Neutrophil (primary cell): ENCODE results near the gene GEMIN2.
A peak's percentile ranks its signal among the peaks of the same experiment; 100 is the strongest.
"Not testable (repeated sequence)": the region's sequence is repeated elsewhere in the genome, so short reads cannot be mapped to it uniquely, and the experiment has no call there.

Experiments
- H3K27ac ChIP-seq: fragments of 200-600 bp; sonication (generic); 2 replicates; pipeline ENCODE4 v1.5.1; 2016; ENCODE audit warnings: mild to moderate bottlenecking, moderate library complexity
- H3K27me3 ChIP-seq: fragments of 200-600 bp; sonication (generic); 2 replicates; pipeline ENCODE4 v1.6.0; 2016; ENCODE audit warnings: mild to moderate bottlenecking
- H3K36me3 ChIP-seq: fragments of 200-600 bp; sonication (generic); 2 replicates; pipeline ENCODE4 v1.5.1; 2017
- H3K4me1 ChIP-seq, 2 experiments: fragments of 200-600 bp in 1 of 2; sonication (generic) in 1 of 2; 1 replicate in 1 of 2; 2 replicates in 1 of 2; pipeline versions ENCODE4 v1.5.1 to v1.6.1; 2013 to 2016; ENCODE audit warnings: low read depth in 1 of 2, low read length in 1 of 2, mild to moderate bottlenecking in 1 of 2, moderate library complexity in 1 of 2; ENCODE audit not compliant: control insufficient read depth in 1 of 2, insufficient read depth in 1 of 2
- H3K4me3 ChIP-seq, 2 experiments: fragments of 200-600 bp in 1 of 2; sonication (generic) in 1 of 2; 1 replicate in 1 of 2; 2 replicates in 1 of 2; pipeline ENCODE4 v1.5.1; 2013 to 2016; ENCODE audit warnings: low read depth in 1 of 2, low read length in 1 of 2, mild to moderate bottlenecking in 1 of 2, moderate library complexity in 1 of 2
- H3K9me3 ChIP-seq: fragments of 200-600 bp; sonication (generic); 2 replicates; pipeline ENCODE4 v1.5.1; 2016
- CTCF ChIP-seq: fragments of 200-600 bp; sonication (generic); IDR thresholded peaks from 2 replicates; pipeline ENCODE4 v1.5.1; 2016; ENCODE audit warnings: antibody characterized with exemption

Gene GEMIN2

GRCh38 chr14:39099748-39100147, 14.4 kb upstream of the GEMIN2 start:
- Histone ChIP-seq H3K36me3 (peaks cover 19% of the 10 kb centered on the region), H3K9me3 (no peaks in the 10 kb centered on the region), H3K27me3 (no peaks in the 10 kb centered on the region), H3K27ac (no peak overlapping the region), H3K4me3 (no peak overlapping the region), H3K4me1 (peaks cover 15 to 20% of the 10 kb centered on the region in 2 experiments)
- no peak for TF ChIP-seq CTCF

GRCh38 chr14:39102265-39102968, 11.7 kb upstream of the GEMIN2 start:
- peak overlapping the region; percentile 93 for H3K27ac ChIP-seq
- H3K9me3 ChIP-seq: no peaks in the 10 kb centered on the region
- H3K27me3 ChIP-seq: no peaks in the 10 kb centered on the region
- TF ChIP-seq CTCF: no peak
- H3K36me3 ChIP-seq: peaks cover 4% of the 10 kb centered on the region
- peaks cover 15 to 20% of the 10 kb centered on the region in 2 experiments for H3K4me1 ChIP-seq
- peak overlapping the region; percentile 89 to 95 for H3K4me3 ChIP-seq

- Histone ChIP-seq H3K4me3 (peak within 1 kb of the TSS; percentile 89 to 95), H3K36me3 (peaks cover 4% of the 10 kb centered on the region), H3K27ac (peak within 1 kb of the TSS; percentile 93), H3K27me3 (no peaks in the 10 kb centered on the region), H3K4me1 (peaks cover 15 to 20% of the 10 kb centered on the region in 2 experiments), H3K9me3 (no peaks in the 10 kb centered on the region)
- no peak for TF ChIP-seq CTCF
Measured at GRCh38 chr14:39102969-39103957, 10.9 kb upstream of the GEMIN2 start, which contains the start of gene SEC23A. Gene SEC23A (minus strand): TSS chr14:39103235. CDS start chr14:39096118, 7,117 bp downstream.

DNA sequence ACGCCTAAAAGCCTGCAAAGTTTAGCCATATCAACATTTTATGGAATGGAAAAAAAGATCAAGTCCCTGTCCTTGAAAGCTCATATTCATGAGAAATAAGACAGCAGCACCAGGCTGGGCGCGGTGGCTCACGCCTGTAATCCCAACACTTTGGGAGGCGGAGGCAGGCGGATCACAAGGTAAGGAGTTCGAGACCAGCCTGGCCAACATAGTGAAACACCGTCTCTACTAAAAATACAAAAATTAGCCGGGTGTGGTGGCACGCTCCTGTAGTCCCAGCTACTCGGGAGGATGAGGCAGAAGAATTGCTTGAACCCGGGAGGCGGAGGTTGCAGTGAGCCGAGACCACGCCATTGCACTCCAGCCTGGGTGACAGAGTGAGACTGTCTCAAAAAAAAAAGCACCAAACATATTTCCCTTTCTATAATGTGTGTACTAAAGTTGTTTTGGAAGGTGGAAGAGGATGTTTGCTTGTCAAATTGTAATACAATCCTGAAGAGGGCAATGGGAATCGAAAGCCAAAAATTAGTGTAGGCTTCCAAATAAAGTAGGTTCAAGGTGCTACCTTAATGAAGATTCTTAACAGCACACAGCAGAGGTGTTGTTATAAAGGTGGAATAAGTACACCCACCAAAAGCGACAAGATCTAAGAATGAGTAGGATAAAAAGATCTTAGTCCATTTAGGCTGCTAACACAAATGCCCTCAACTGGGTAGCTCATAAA, 9.9 kb upstream of the GEMIN2 start:
- not testable (repeated sequence) for H3K9me3 ChIP-seq, H3K36me3 ChIP-seq, H3K27me3 ChIP-seq
- Histone ChIP-seq H3K4me1 (peaks cover 15 to 20% of the 10 kb centered on the region in 2 experiments), H3K4me3 (peak overlapping the region; percentile 89 to 95), H3K27ac (peak overlapping the region; percentile 93)

- H3K27me3 ChIP-seq: no peaks in the 10 kb centered on the region
- no peak overlapping the region for H3K4me3 ChIP-seq
- no peak for TF ChIP-seq CTCF
- H3K4me1 ChIP-seq: peaks cover 7% of the 10 kb centered on the region in 2 experiments
- no peak overlapping the region for H3K27ac ChIP-seq
- no peaks in the 10 kb centered on the region for H3K9me3 ChIP-seq
- H3K36me3 ChIP-seq: no peaks in the 10 kb centered on the region
Measured at GRCh38 chr14:39107591-39107996, 6.5 kb upstream of the GEMIN2 start.
